ENCODE measurements around the gene ZNF708. TPM values are rescaled to one million over a fixed set of nuclear protein-coding genes. Genes with fewer than 3 reads are reported as not detected.
"Not testable (repeated sequence)": the region's sequence is repeated elsewhere in the genome, so short reads cannot be mapped to it uniquely, and the experiment has no call there.

The ZNF708 gene
- total RNA-seq, 1 donor from 2014 or later: 29.7 TPM

- Mint-ChIP-seq H3K9me3 (no peaks in the 10 kb centered on the region), H3K4me1 (peaks cover 7% of the 10 kb centered on the region), H3K36me3 (peaks cover 5% of the 10 kb centered on the region), H3K4me3 (no peak overlapping the region), H3K27me3 (ENCODE audit: low read depth) (no peaks in the 10 kb centered on the region), H3K27ac (no peak overlapping the region)
- no peak for TF ChIP-seq CTCF (IDR thresholded peaks at IDR 0.05; ENCODE audit: unreplicated experiment)
- DNase-seq (ENCODE audit: low spot score in 2 of 2, unreplicated experiment in 2 of 2): no peak
These were observed 11.4 kb downstream of the ZNF708 start for GRCh38 chr19:21317821-21318220.

- TF ChIP-seq CTCF (IDR thresholded peaks at IDR 0.05; ENCODE audit: unreplicated experiment): no peak
- DNase-seq (ENCODE audit: low spot score in 2 of 2, unreplicated experiment in 2 of 2): no peak
- no peak overlapping the region for H3K27ac Mint-ChIP-seq
- H3K4me1 Mint-ChIP-seq: peaks cover 7% of the 10 kb centered on the region
- peaks cover 7% of the 10 kb centered on the region for H3K36me3 Mint-ChIP-seq
- H3K9me3 Mint-ChIP-seq: no peaks in the 10 kb centered on the region
- H3K4me3 Mint-ChIP-seq: no peak overlapping the region
- H3K27me3 Mint-ChIP-seq (ENCODE audit: low read depth): no peaks in the 10 kb centered on the region
These were observed 14.5 kb downstream of the ZNF708 start for GRCh38 chr19:21314676-21315075.

GRCh38 chr19:21312807-21313206 lies 16.4 kb downstream of the ZNF708 start:
- H3K27me3 Mint-ChIP-seq (ENCODE audit: low read depth); DNase-seq (ENCODE audit: low spot score in 2 of 2, unreplicated experiment in 2 of 2); H3K4me1 Mint-ChIP-seq; H3K4me3 Mint-ChIP-seq; H3K9me3 Mint-ChIP-seq; H3K27ac Mint-ChIP-seq: not testable (repeated sequence)
- peaks cover 14% of the 10 kb centered on the region for H3K36me3 Mint-ChIP-seq

GRCh38 chr19:21308773-21309172 lies 20.4 kb downstream of the ZNF708 start:
- no peaks in the 10 kb centered on the region for H3K27me3 Mint-ChIP-seq (ENCODE audit: low read depth)
- H3K36me3 Mint-ChIP-seq: peaks cover 35% of the 10 kb centered on the region
- DNase-seq (ENCODE audit: low spot score in 2 of 2, unreplicated experiment in 2 of 2): no peak
- no peak overlapping the region for H3K4me3 Mint-ChIP-seq
- TF ChIP-seq CTCF (IDR thresholded peaks at IDR 0.05; ENCODE audit: unreplicated experiment): no peak
- H3K9me3 Mint-ChIP-seq: no peaks in the 10 kb centered on the region
- H3K27ac Mint-ChIP-seq: no peak overlapping the region
- H3K4me1 Mint-ChIP-seq: peaks cover 7% of the 10 kb centered on the region

- H3K27ac Mint-ChIP-seq; DNase-seq (ENCODE audit: low spot score in 2 of 2, unreplicated experiment in 2 of 2); H3K27me3 Mint-ChIP-seq (ENCODE audit: low read depth); H3K9me3 Mint-ChIP-seq; H3K4me1 Mint-ChIP-seq; H3K4me3 Mint-ChIP-seq: not testable (repeated sequence)
- H3K36me3 Mint-ChIP-seq: peaks cover 42% of the 10 kb centered on the region
These were observed 22.2 kb downstream of the ZNF708 start for GRCh38 chr19:21306881-21307479.

- not testable (repeated sequence) for H3K27me3 Mint-ChIP-seq (ENCODE audit: low read depth); H3K4me1 Mint-ChIP-seq; H3K4me3 Mint-ChIP-seq; DNase-seq (ENCODE audit: low spot score in 2 of 2, unreplicated experiment in 2 of 2); H3K27ac Mint-ChIP-seq
- Mint-ChIP-seq H3K9me3 (peaks cover 51% of the 10 kb centered on the region), H3K36me3 (peaks cover 71% of the 10 kb centered on the region)
These were observed 35.4 kb downstream of the ZNF708 start for GRCh38 chr19:21293768-21294167.

- no peak overlapping the region for H3K4me3 Mint-ChIP-seq
- TF ChIP-seq CTCF (IDR thresholded peaks at IDR 0.05; ENCODE audit: unreplicated experiment): no peak
- H3K27me3 Mint-ChIP-seq (ENCODE audit: low read depth): no peaks in the 10 kb centered on the region
- no peak for DNase-seq (ENCODE audit: low spot score in 2 of 2, unreplicated experiment in 2 of 2)
- peaks cover 2% of the 10 kb centered on the region for H3K36me3 Mint-ChIP-seq
- H3K9me3 Mint-ChIP-seq: peaks cover 55% of the 10 kb centered on the region
- H3K4me1 Mint-ChIP-seq: no peaks in the 10 kb centered on the region
- H3K27ac Mint-ChIP-seq: no peak overlapping the region
These were observed 59.4 kb downstream of the ZNF708 start for GRCh38 chr19:21269813-21270212.
